Measurements from ENCODE around the gene SYT1.

Gene SYT1

GRCh38 chr12:79223210-79223609 is 358.6 kb downstream of the SYT1 start:
- ChIA-PET CTCF (no interaction called here), POLR2A (no interaction called here)
- Histone ChIP-seq H3K4me3 (ENCODE audit: low read depth, low read length) (no peak overlapping the region), H3K27ac (ENCODE audit: extremely low read depth, low read depth, low read length) (no peak overlapping the region), H3K9me3 (ENCODE audit: control insufficient read depth, insufficient read depth, low read depth, low read length) (no peaks in the 10 kb centered on the region), H3K36me3 (ENCODE audit: control insufficient read depth in 2 of 2, insufficient read depth in 1 of 2, low read length in 2 of 2) (peaks cover 0 to 3% of the 10 kb centered on the region in 2 experiments; a peak in 1 of 3 replicates), H3K4me1 (ENCODE audit: control insufficient read depth, insufficient read depth, low read length) (no peaks in the 10 kb centered on the region)
- no peak for TF ChIP-seq HOXC10 (CRISPR knock-in tag; IDR thresholded peaks at IDR 0.05)
- TF ChIP-seq ZBTB17 (tag by site-specific recombination; IDR thresholded peaks at IDR 0.05), result no peak
- TF ChIP-seq ZNF621 (tag by site-specific recombination; IDR thresholded peaks at IDR 0.05), result no peak
- no peak for TF ChIP-seq ZNF169 (tag by site-specific recombination; IDR thresholded peaks at IDR 0.05)
- no peak for TF ChIP-seq ZNF530 (tag by site-specific recombination; IDR thresholded peaks at IDR 0.05; ENCODE audit: low read depth)
- TF ChIP-seq YY1 (tag by site-specific recombination; IDR thresholded peaks at IDR 0.05), result no peak
- no peak for TF ChIP-seq ZNF626 (tag by site-specific recombination; IDR thresholded peaks at IDR 0.05)
- no peak for TF ChIP-seq ZNF677 (tag by site-specific recombination; IDR thresholded peaks at IDR 0.05)
- no peak for TF ChIP-seq SETDB1 (IDR thresholded peaks at IDR 0.05; ENCODE audit: insufficient read length, low read length)
- no peak for TF ChIP-seq ZNF707 (tag by site-specific recombination; IDR thresholded peaks at IDR 0.05)
- no peak for TF ChIP-seq ZNF23 (tag by site-specific recombination; IDR thresholded peaks at IDR 0.05; ENCODE audit: borderline replicate concordance)
- TF ChIP-seq YY2 (tag by site-specific recombination; IDR thresholded peaks at IDR 0.05), result no peak

- POLR2A ChIA-PET, result no interaction called here
- Histone ChIP-seq H3K9me3 (ENCODE audit: control insufficient read depth, insufficient read depth, low read depth, low read length) (no peaks in the 10 kb centered on the region), H3K36me3 (ENCODE audit: control insufficient read depth in 2 of 2, insufficient read depth in 1 of 2, low read length in 2 of 2) (peaks cover 0 to 3% of the 10 kb centered on the region in 2 experiments; a peak in 1 of 3 replicates), H3K27ac (ENCODE audit: extremely low read depth, low read depth, low read length) (no peak overlapping the region), H3K4me3 (ENCODE audit: low read depth, low read length) (no peak overlapping the region), H3K4me1 (ENCODE audit: control insufficient read depth, insufficient read depth, low read length) (no peaks in the 10 kb centered on the region)
- TF ChIP-seq SP2 (tag by site-specific recombination; IDR thresholded peaks at IDR 0.05), result no peak
- no peak for TF ChIP-seq ZNF544 (tag by site-specific recombination; IDR thresholded peaks at IDR 0.05)
- TF ChIP-seq ZNF202 (tag by site-specific recombination; IDR thresholded peaks at IDR 0.05; ENCODE audit: borderline replicate concordance), result no peak
- TF ChIP-seq ZNF768 (tag by site-specific recombination; IDR thresholded peaks at IDR 0.05), result no peak
- TF ChIP-seq ZBTB17 (tag by site-specific recombination; IDR thresholded peaks at IDR 0.05), result no peak
- TF ChIP-seq ZNF239 (tag by site-specific recombination; IDR thresholded peaks at IDR 0.05), result no peak
- no peak for TF ChIP-seq HIC1 (tag by site-specific recombination; IDR thresholded peaks at IDR 0.05)
- CTCF ChIA-PET, result no interaction called here
These were observed 359.2 kb downstream of the SYT1 start for GRCh38 chr12:79223761-79224160.

GRCh38 chr12:79227091-79227490 is 362.5 kb downstream of the SYT1 start:
- POLR2A ChIA-PET, result no interaction called here

GRCh38 chr12:79227646-79228045 is 363.1 kb downstream of the SYT1 start:
- Histone ChIP-seq H3K27ac (ENCODE audit: extremely low read depth, low read depth, low read length) (no peak overlapping the region), H3K4me1 (ENCODE audit: control insufficient read depth, insufficient read depth, low read length) (no peaks in the 10 kb centered on the region), H3K36me3 (ENCODE audit: control insufficient read depth in 2 of 2, insufficient read depth in 1 of 2, low read length in 2 of 2) (peaks cover 0 to 3% of the 10 kb centered on the region in 2 experiments; a peak in 1 of 3 replicates), H3K4me3 (ENCODE audit: low read depth, low read length) (no peak overlapping the region), H3K9me3 (ENCODE audit: control insufficient read depth, insufficient read depth, low read depth, low read length) (no peaks in the 10 kb centered on the region)
- TF ChIP-seq ZNF426 (tag by site-specific recombination; IDR thresholded peaks at IDR 0.05) (no peak), ZFP3 (tag by site-specific recombination; IDR thresholded peaks at IDR 0.05; ENCODE audit: low read depth) (no peak), ZNF175 (tag by site-specific recombination; IDR thresholded peaks at IDR 0.05) (no peak), SALL2 (tag by site-specific recombination; IDR thresholded peaks at IDR 0.05; ENCODE audit: borderline replicate concordance) (no peak), FEZF1 (tag by site-specific recombination; IDR thresholded peaks at IDR 0.05) (no peak), ZBTB20 (tag by site-specific recombination; IDR thresholded peaks at IDR 0.05) (no peak), ZNF692 (tag by site-specific recombination; IDR thresholded peaks at IDR 0.05) (no peak)
- ChIA-PET POLR2A (no interaction called here), CTCF (no interaction called here)

More at GRCh38 chr12:79227091-79227490, 362.5 kb downstream of the SYT1 start:
- H3K4me1 ChIP-seq (ENCODE audit: control insufficient read depth, insufficient read depth, low read length), result no peaks in the 10 kb centered on the region
- TF ChIP-seq KLF8 (tag by site-specific recombination; IDR thresholded peaks at IDR 0.05), result no peak
- no peak for TF ChIP-seq ZNF223 (tag by site-specific recombination; IDR thresholded peaks at IDR 0.05)
- no peak for TF ChIP-seq ZNF514 (tag by site-specific recombination; IDR thresholded peaks at IDR 0.05)
- no peak for TF ChIP-seq ZNF777 (tag by site-specific recombination; IDR thresholded peaks at IDR 0.05; ENCODE audit: borderline replicate concordance)
- no peak overlapping the region for H3K4me3 ChIP-seq (ENCODE audit: low read depth, low read length)
- H3K9me3 ChIP-seq (ENCODE audit: control insufficient read depth, insufficient read depth, low read depth, low read length), result no peaks in the 10 kb centered on the region
- peaks cover 0 to 3% of the 10 kb centered on the region in 2 experiments; a peak in 1 of 3 replicates for H3K36me3 ChIP-seq (ENCODE audit: control insufficient read depth in 2 of 2, insufficient read depth in 1 of 2, low read length in 2 of 2)
- no peak overlapping the region for H3K27ac ChIP-seq (ENCODE audit: extremely low read depth, low read depth, low read length)
- CTCF ChIA-PET, result no interaction called here

Data from HEK293 (cell line).